ENCODE results near the gene CPSF3. TPM values are rescaled to one million over a fixed set of nuclear protein-coding genes. Genes with fewer than 3 reads are reported as not detected.

CPSF3 gene
- total and polyA plus RNA-seq, 2 of the 4 experiments (the other 2 are of a cell fraction), result 29.2 to 64.5 TPM

DNA sequence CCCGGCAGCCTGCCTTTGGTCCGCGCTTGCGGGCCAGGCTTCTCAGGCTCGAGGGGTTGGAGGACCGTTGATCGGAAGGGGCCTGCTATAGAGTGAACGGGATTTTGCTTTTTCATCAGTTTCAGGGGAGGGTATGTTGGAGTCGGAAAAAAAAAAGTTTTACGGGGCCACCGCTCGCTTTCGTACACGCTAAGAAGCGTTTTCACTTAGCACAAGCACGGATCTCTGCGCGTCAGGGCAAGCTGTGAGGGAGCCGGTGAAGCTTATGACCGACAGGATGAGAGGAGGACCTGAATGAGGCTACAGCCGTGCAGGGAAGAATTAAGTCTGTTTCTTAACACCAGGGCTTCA lies 443 bp downstream of the CPSF3 start:
- Histone ChIP-seq H3K4me1 (ENCODE audit: control insufficient read depth, insufficient read depth, low read length) (peaks cover 13% of the 10 kb centered on the region), H3K9ac (ENCODE audit: low read depth, low read length) (peak overlapping the region; percentile 91), H3K23ac (ENCODE audit: low read depth, low read length) (peak overlapping the region; percentile 97), H3K36me3 (ENCODE audit: control insufficient read depth, insufficient read depth, low read length) (no peaks in the 10 kb centered on the region; the same call in 1 of the 2 replicates), H4K8ac (ENCODE audit: low read depth in 2 of 2, low read length in 2 of 2) (peak overlapping the region; percentile 62 to 99; a peak in 3 of 4 replicates), H3K18ac (ENCODE audit: low read depth, low read length) (peak overlapping the region; percentile 2; the same call in 1 of the 2 replicates), H2BK5ac (ENCODE audit: low read depth, low read length, poor library complexity, severe bottlenecking) (peak overlapping the region; percentile 87), H2AFZ (replicated peaks; ENCODE audit: low read length, poor library complexity) (peak overlapping the region; percentile 98), H3K56ac (ENCODE audit: extremely low read depth, insufficient read depth, low read length) (peak overlapping the region; percentile 96), H3K9me3 (ENCODE audit: control insufficient read depth, insufficient read depth, low read length) (no peaks in the 10 kb centered on the region), H3K14ac (replicated peaks; ENCODE audit: low read depth, low read length) (peak overlapping the region; percentile 98), H3K4ac (ENCODE audit: low read depth, low read length) (peak overlapping the region; percentile 96), H3K79me1 (ENCODE audit: low read depth in 1 of 2, low read length in 2 of 2) (peaks cover 24 to 81% of the 10 kb centered on the region in 2 experiments), H2AK5ac (ENCODE audit: low read depth, low read length) (peak overlapping the region; percentile 93), H2BK20ac (ENCODE audit: low read depth, low read length) (no peak overlapping the region), H4K5ac (ENCODE audit: low read depth, low read length) (peak overlapping the region; percentile 90), H2AK9ac (replicated peaks; ENCODE audit: low read depth, low read length, poor library complexity) (peak overlapping the region; percentile 96), H3K27ac (ENCODE audit: insufficient read depth, low read length) (peak overlapping the region; percentile 91), H3K9me1 (ENCODE audit: insufficient read depth, low read length) (peaks cover 14% of the 10 kb centered on the region), H4K20me1 (ENCODE audit: insufficient read depth, low read length) (peaks cover 24% of the 10 kb centered on the region; the same call in 1 of the 2 replicates), H2BK120ac (ENCODE audit: low read depth, low read length) (peak overlapping the region; percentile 86; the same call in 1 of the 2 replicates), H3K4me3 (ENCODE audit: insufficient read depth, low read depth, low read length) (peak overlapping the region; percentile 90), H3K4me2 (ENCODE audit: low read depth, low read length) (peak overlapping the region; percentile 94), H4K91ac (ENCODE audit: insufficient read depth, low read depth, low read length) (peak overlapping the region; percentile 94), H2BK15ac (ENCODE audit: low read depth, low read length) (0 out of 3 replicates have a peak overlapping the region, but pooled peaks have one; percentile 26), H3K27me3 (ENCODE audit: control insufficient read depth, insufficient read depth, low read length) (no peaks in the 10 kb centered on the region)
- TF ChIP-seq SMC3 (IDR thresholded peaks at IDR 0.05; ENCODE audit: low read depth, low read length) (no peak), CEBPB (IDR thresholded peaks at IDR 0.05; ENCODE audit: low read depth, low read length) (no peak), MAZ (IDR thresholded peaks at IDR 0.05; ENCODE audit: borderline replicate concordance, low read depth, low read length) (no peak), BHLHE40 (IDR thresholded peaks at IDR 0.05; ENCODE audit: low read depth, low read length) (no peak), NFE2L2 (IDR thresholded peaks at IDR 0.05; ENCODE audit: low read depth, low read length) (no peak), RAD21 (IDR thresholded peaks at IDR 0.05; ENCODE audit: low read length) (no peak), MAFK (IDR thresholded peaks at IDR 0.05; ENCODE audit: low read depth, low read length) (no peak), CHD1 (IDR thresholded peaks at IDR 0.05; ENCODE audit: low read depth, low read length) (no peak), RFX5 (IDR thresholded peaks at IDR 0.05; ENCODE audit: low read depth, low read length) (no peak), POLR2A (IDR thresholded peaks at IDR 0.05; ENCODE audit: low read depth, low read length) (no peak), RCOR1 (IDR thresholded peaks at IDR 0.05; ENCODE audit: insufficient replicate concordance, low read length) (no peak), MXI1 (IDR thresholded peaks at IDR 0.05; ENCODE audit: borderline replicate concordance, low read depth, low read length) (no peak)
- TF ChIP-seq, protein P1, sequence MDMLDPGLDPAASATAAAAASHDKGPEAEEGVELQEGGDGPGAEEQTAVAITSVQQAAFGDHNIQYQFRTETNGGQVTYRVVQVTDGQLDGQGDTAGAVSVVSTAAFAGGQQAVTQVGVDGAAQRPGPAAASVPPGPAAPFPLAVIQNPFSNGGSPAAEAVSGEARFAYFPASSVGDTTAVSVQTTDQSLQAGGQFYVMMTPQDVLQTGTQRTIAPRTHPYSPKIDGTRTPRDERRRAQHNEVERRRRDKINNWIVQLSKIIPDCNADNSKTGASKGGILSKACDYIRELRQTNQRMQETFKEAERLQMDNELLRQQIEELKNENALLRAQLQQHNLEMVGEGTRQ (IDR thresholded peaks at IDR 0.05; ENCODE audit: low read depth, low read length), result no peak
- TF ChIP-seq, protein P2, sequence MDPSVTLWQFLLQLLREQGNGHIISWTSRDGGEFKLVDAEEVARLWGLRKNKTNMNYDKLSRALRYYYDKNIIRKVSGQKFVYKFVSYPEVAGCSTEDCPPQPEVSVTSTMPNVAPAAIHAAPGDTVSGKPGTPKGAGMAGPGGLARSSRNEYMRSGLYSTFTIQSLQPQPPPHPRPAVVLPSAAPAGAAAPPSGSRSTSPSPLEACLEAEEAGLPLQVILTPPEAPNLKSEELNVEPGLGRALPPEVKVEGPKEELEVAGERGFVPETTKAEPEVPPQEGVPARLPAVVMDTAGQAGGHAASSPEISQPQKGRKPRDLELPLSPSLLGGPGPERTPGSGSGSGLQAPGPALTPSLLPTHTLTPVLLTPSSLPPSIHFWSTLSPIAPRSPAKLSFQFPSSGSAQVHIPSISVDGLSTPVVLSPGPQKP (IDR thresholded peaks at IDR 0.05; ENCODE audit: borderline replicate concordance, low read depth, low read length), result no peak
- ChIA-PET CTCF (no interaction called here), POLR2A (ENCODE audit: unreplicated experiment) (no interaction called here)
- 1% methylated on average over 14 of the region's 21 CpGs; no CpG with 5 or more reads in 1 of the 2 experiments for WGBS, 2 experiments (ENCODE audit: extremely low coverage in 2 of 2, insufficient read length in 1 of 2)
- peak; percentile 0; the same call in 1 of the 2 replicates for ATAC-seq (ENCODE audit: low read depth)
- in situ Hi-C loops (cut with MboI; ENCODE audit: low sequenced_read_pairs), result no loop called here
- BruUV-seq (replicated peaks), result TSS peak; percentile 76
- peak; percentile 34 for DNase-seq
- intact Hi-C loops (cut with micrococcal nuclease), result loop anchor here (1.0 to 5.0 kb wide), 3 partner anchors 206 to 281 kb away; partner anchors contain the start of genes ASAP2 and YWHAQ
- dilution Hi-C loops (cut with HindIII; ENCODE audit: low sequenced_read_pairs, unreplicated experiment), result no loop called here

All from IMR-90 (cell line).